Fibroblast of the conjunctiva (primary cell): ENCODE measurements around the gene DENND4C.
"Not testable (repeated sequence)": the region's sequence is repeated elsewhere in the genome, so short reads cannot be mapped to it uniquely, and the experiment has no call there.

Experiments
- DNase-seq: peaks from one replicate; pipeline ENCODE4 v3.0.0-alpha.2; 2010; ENCODE audit warnings: low read depth

Gene DENND4C

GRCh38 chr9:19266778-19267384 lies 36.4 kb downstream of the DENND4C start:
- not testable (repeated sequence) for DNase-seq

DNA sequence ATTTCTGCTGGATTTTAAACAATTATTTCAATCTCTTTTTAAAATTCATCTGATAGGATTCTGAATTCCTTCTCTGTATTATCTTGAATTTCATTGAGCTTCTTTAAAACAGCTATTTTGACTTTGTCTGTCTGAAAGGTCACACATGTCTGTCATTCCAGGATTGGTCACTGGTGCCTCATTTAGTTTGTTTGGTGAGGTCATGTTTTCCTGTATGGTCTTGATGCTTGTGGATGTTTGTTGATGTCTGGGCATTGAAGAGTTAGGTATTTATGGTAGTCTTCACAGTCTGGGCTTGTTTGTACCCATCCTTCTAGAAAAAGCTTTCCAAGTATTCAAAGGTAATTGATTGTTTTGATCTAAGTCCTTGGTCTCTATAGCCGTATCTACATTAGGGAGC lies 39.1 kb downstream of the DENND4C start:
- no peak for DNase-seq

DNA sequence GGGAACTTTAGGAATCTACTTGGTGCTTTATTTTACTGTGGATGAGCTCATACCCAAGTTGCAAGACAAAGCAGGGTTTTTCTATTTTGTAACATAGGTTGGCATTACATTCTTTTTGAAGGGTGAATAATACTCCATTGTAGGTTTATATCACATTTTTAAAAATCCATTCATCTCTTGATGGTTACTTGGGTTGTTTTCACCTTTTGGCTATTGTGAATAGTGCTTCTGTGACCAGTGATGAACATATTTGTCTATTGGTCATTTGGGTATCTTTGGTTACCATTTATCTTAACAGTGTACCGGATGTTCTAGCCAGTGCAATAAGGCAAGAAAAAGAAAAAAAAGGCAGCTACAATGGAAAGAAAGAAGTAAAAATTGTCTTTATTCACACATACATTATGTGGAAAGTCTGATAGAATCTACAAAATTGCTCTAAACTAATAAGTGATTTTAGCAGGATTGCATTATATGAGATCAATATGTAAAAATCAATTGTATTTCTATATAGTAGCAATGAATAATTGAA lies 40.0 kb downstream of the DENND4C start:
- no peak for DNase-seq

DNA sequence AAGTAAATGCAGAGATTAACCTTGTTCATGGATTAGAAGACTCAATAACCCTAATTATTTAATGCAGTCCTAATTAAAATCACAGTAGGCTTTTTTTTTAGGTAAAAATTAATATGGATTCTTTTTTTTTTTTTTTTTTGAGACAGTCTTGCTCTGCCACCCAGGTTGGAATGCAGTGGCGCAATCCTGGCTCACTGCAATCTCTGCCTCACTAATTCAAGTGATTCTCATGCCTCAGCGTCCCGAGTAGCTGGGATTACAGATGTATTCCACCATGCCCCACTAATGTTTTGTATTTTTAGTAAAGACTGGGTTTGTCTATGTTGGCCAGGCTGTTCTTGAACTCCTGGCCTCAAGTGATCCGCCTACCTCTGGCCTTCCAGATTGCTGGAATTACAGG lies 40.6 kb downstream of the DENND4C start:
- DNase-seq = no peak

DNA sequence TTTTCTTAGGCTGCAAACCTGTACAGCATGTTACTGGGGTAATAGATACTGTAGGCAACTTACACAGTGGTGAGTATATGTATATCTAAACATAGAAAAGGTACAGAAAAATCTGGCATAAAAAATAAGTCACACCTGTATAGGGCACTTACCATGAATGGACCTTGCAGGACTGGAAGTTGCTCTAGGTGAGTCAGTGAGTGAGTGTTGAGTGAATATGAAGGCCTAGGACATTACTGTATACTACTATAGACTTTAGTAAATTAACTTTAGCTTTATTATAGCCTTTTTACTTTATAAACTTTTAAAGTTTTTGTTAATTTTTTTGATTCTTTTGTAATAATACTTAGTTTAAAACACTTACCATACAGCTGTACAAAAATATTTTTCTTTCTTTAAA lies 51.3 kb downstream of the DENND4C start:
- DNase-seq = no peak

GRCh38 chr9:19283072-19283710 lies 52.7 kb downstream of the DENND4C start:
- DNase-seq = no peak

DNA sequence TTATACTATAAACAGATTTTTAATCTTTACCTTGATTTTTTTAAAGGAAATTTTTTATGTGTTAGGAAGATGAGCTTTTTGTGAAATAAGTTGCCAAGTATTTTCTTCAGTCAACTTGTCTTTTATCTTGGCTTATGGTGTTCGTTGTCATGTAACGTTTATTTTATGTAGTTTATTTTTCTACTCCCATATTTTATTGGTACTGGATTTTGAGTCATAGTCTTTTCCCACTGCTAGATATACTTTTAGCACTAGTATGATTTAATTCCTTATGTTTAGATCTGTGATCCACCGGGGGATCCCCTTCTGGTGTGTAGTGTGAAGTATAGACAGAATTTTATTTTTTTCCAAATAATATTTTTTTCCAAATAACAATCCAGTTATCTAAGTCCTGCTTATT lies 54.2 kb downstream of the DENND4C start:
- DNase-seq = no peak

- peak; percentile 5 for DNase-seq
Measured at GRCh38 chr9:19286634-19287188, 56.2 kb downstream of the DENND4C start.

DNA sequence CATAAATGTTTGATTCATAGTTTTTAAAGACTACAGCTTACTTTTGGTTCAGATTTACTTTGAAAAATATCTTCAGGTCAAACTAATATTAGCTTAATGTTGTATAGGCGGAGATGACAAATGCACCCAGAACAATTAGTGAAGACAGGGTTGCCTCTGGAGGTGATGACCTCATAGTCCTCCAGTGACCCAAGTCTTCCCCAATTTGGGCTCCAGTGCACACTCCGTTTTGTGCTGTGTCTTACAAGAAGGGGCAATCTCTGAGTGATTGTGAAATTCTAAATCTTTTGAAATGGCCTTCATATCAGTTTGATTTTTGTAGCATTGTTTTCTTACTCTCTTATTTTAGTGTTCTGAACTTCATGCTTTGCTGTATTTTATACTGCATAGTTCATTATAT lies 57.6 kb downstream of the DENND4C start:
- DNase-seq = no peak

GRCh38 chr9:19290103-19290502 lies 59.6 kb downstream of the DENND4C start:
- no peak for DNase-seq

DNA sequence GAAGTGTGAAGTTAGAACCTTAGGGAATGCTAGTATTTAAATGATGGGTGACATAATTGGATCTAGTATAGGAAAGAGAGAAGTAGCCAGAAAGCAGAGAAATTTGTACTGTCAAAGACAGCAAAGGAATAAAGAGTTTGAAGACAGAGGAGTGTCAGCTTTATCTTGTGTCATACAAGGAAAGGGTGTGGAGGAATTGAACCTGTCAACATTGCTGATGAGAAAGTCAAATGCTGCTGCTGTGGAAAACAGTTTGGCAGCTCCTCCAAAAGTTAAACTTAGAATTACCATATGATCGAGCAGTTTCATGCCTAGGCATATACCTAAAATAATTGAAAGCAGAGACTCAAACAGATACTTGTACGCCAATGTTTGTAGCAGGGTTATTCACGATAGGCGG lies 63.7 kb downstream of the DENND4C start:
- DNase-seq = no peak

GRCh38 chr9:19298436-19299000 lies 68.0 kb downstream of the DENND4C start:
- no peak for DNase-seq

GRCh38 chr9:19303216-19303615 lies 72.7 kb downstream of the DENND4C start:
- DNase-seq = no peak

- no peak for DNase-seq
Measured at GRCh38 chr9:19306568-19306967, 76.1 kb downstream of the DENND4C start.

GRCh38 chr9:19310246-19310645 lies 79.8 kb downstream of the DENND4C start:
- no peak for DNase-seq

DNA sequence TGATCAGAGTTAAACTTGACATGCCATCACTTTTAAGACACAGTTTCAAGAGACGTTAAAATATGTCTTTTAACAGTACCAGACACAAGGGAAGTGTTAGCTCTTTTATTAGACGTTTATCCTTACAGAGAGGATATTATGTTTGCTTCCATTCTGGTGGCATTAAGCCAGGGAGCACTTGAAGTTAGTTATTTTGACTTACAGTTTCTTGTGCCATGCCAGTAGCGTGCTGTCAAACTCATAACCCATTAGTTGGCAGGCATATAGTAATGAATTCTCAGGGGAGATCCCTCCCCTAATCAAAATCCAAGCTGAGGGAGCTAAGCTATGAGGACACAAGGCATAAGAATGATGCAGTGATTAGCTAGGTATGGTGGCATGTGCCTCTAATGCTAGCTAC lies 83.1 kb downstream of the DENND4C start:
- no peak for DNase-seq

DNA sequence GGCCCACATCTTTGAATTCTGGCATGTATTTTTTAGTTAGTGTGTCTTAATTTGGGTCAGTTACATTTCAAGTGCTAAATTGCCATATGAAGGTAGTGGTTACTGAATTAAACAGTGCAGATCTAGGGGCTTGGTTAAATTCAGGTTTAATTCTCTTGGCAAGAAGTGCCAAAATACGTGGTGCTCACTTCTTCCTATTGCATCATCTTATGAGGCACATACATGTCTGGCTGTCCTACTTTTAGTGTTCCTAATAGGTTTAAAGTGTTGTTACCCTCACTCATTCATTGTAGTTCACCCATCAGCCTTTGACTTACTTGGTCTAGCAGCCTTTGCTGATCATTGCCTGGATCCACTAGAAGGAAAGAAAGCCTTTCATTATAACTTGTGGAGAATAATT lies 90.0 kb downstream of the DENND4C start:
- peak; percentile 0 for DNase-seq

DNA sequence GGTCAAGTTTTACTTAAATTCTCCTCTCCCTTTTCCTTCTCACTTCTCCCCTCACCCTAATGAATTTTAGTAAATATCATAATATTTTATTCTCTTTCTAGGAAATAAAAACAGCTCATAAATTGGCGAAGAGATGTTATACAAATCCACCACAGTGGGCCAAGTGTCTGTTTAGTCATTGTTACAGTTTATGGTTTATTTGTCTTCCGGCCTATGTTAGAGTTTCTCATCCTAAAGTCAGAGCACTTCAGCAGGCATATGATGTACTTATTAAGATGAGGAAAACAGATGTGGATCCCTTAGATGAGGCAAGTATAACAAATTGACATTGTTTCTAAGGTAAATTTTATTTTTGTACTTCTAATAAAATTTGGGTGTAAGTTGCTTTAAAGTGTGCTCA lies 101.4 kb downstream of the DENND4C start:
- no peak for DNase-seq

- no peak for DNase-seq
Measured at GRCh38 chr9:19336166-19336565, 105.7 kb downstream of the DENND4C start.

DNA sequence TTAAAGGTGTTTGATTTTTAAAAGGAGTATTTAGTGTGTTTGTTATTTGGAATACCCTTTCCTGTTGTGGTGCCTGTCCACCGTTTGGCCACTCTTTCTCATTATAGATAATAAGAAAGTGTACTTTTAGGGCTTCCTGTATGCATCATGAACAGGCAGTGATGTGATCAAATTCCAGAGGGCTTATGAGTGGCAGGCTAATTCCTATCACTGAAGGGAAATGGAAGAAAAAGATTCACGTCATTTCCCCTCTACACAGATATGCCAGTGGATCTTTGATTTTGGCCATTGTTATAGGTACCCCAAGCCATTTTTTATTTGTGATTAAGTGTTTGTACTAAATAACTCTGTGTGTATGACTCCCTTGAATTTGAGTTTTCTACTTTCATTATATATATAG lies 112.5 kb downstream of the DENND4C start:
- no peak for DNase-seq

GRCh38 chr9:19358701-19359100 lies 128.2 kb downstream of the DENND4C start:
- no peak for DNase-seq

DNA sequence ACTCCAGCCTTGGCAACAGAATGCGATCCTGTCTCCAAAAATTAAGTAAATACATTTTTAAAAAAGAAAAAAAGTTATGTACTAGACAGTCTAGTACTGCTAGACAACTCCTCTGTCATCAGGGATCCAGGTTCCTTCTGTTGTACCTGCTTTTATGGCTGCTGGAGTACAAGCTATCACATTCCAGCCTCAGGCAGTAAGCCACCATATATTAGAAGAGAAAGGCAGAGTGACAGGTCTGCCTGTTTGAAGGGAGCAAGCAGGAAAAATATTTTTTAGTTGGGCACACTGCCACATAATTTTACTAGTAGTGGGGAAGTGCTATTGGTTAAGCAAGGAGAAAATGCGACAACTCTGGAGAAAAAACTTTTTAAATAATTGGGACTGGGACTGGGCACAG lies 138.6 kb downstream of the DENND4C start:
- DNase-seq = no peak

GRCh38 chr9:19371942-19372341 lies 141.4 kb downstream of the DENND4C start:
- peak; percentile 8 for DNase-seq
